Posterior vena cava (tissue), 2 donors: ENCODE data around the gene POLG. TPM values are rescaled to one million over a fixed set of nuclear protein-coding genes. Genes with fewer than 3 reads are reported as not detected.

Experiments
- DNase-seq: peaks from one replicate; pipeline ENCODE4 v3.0.0-alpha.2; 2020; ENCODE audit warnings: low spot score
- intact Hi-C, 2 donors: fragments of 100-400 bp; cut with DNase I; formaldehyde crosslinking; loops; one replicate each; pipeline versions ENCODE4 v1.14.1 to v1.14.2; 2022 to 2023
- total RNA-seq, 2 donors: library from RNA; stranded (reverse); fragmentation: NEBNext Ultra II Directional; extraction: Animal tissue kit (Norgen Biotek cat#: 25700); gene quantifications; one replicate each; pipeline ENCODE4 v1.2.1, GENCODE V29; 2021
- donor health status: DM: yes; HTN: yes; CAD: no.
- donor health status: DM: yes; HTN: yes; CAD: no.

Gene POLG
- total RNA-seq, 2 donors from 2014 or later: 45.6 to 47.9 TPM

GRCh38 chr15:89371228-89372044, 36.8 kb upstream of the POLG start:
- intact Hi-C loops: no loop called here
- DNase-seq: no peak

- no peak for DNase-seq
- intact Hi-C loops: no loop called here
These were observed 36.3 kb upstream of the POLG start for GRCh38 chr15:89370978-89371227.

- intact Hi-C loops: no loop called here
- DNase-seq: no peak
These were observed 35.7 kb upstream of the POLG start for GRCh38 chr15:89370120-89370977.

- intact Hi-C loops: loop anchor here in 1 of 2 donors (5.0 kb wide), 1 partner anchor 38 kb away; no protein-coding TSS in a partner anchor
- DNase-seq: no peak
These were observed 34.8 kb upstream of the POLG start for GRCh38 chr15:89369341-89369947.

- intact Hi-C loops: loop anchor here in 1 of 2 donors (5.0 kb wide), 1 partner anchor 39 kb away; no protein-coding TSS in a partner anchor
- no peak for DNase-seq
These were observed 34.1 kb upstream of the POLG start for GRCh38 chr15:89368566-89369223.

- no peak for DNase-seq
- intact Hi-C loops: loop anchor here in 1 of 2 donors (5.0 kb wide), 1 partner anchor 40 kb away; no protein-coding TSS in a partner anchor
These were observed 33.1 kb upstream of the POLG start for GRCh38 chr15:89367485-89368451.

- DNase-seq: no peak
- intact Hi-C loops: loop anchor here in 1 of 2 donors (5.0 kb wide), 1 partner anchor 40 kb away; no protein-coding TSS in a partner anchor
These were observed 32.2 kb upstream of the POLG start for GRCh38 chr15:89366656-89367393.

GRCh38 chr15:89365462-89366065, 30.9 kb upstream of the POLG start:
- intact Hi-C loops: loop anchor here in 1 of 2 donors (5.0 kb wide), 1 partner anchor 42 kb away; no protein-coding TSS in a partner anchor
- DNase-seq: no peak

- intact Hi-C loops: loop anchor here in 1 of 2 donors (5.0 kb wide), 1 partner anchor 42 kb away; no protein-coding TSS in a partner anchor
- DNase-seq: no peak
These were observed 30.3 kb upstream of the POLG start for GRCh38 chr15:89364741-89365450.

- DNase-seq: no peak
- intact Hi-C loops: no loop called here
These were observed 29.7 kb upstream of the POLG start for GRCh38 chr15:89364341-89364740.

GRCh38 chr15:89363770-89364169, 29.1 kb upstream of the POLG start:
- intact Hi-C loops: no loop called here
- no peak for DNase-seq

- DNase-seq: no peak
- intact Hi-C loops: no loop called here
These were observed 28.5 kb upstream of the POLG start for GRCh38 chr15:89363133-89363532.

GRCh38 chr15:89362203-89363101, 27.8 kb upstream of the POLG start:
- DNase-seq: no peak
- intact Hi-C loops: no loop called here

- intact Hi-C loops: no loop called here
- peak; percentile 92 for DNase-seq
These were observed 27.0 kb upstream of the POLG start for GRCh38 chr15:89361451-89362202.
